GM18508 (cell line): Measurements from ENCODE around the gene NEK3.
"Not testable (repeated sequence)": the region's sequence is repeated elsewhere in the genome, so short reads cannot be mapped to it uniquely, and the experiment has no call there.

Experiments used
- ATAC-seq: cut with Tn5 transposase; IDR thresholded peaks from one replicate; pipeline ENCODE4 v1.9.1; 2021; ENCODE audit warnings: moderate number of reproducible peaks; ENCODE audit not compliant: insufficient read depth, unreplicated experiment

The NEK3 gene

DNA sequence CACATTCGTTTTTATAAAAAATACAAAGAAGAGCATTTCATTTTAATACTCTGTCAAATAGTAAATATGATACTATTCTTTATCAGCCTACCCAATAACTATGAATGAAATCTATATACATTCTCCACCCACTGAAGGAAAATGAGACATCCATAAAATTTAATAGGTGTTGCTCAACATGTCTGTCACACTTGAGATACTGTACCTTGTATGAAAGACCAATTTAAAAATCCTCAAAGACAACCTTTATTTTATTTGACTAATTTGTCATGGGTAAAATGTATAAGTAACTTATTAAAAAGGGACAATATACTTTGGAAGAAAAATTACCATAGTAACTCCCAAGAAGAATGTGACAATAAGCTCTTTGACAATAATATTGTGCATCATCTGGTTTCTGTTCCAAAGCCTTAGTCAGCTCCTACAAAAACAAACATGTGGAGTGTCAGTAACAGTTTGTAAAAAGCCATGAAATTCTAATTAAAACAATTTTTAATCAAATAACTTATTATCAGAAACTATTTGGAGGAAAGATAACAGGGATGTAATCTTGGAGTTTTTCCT lies 11.5 kb upstream of the NEK3 start:
- not testable (repeated sequence) for ATAC-seq

DNA sequence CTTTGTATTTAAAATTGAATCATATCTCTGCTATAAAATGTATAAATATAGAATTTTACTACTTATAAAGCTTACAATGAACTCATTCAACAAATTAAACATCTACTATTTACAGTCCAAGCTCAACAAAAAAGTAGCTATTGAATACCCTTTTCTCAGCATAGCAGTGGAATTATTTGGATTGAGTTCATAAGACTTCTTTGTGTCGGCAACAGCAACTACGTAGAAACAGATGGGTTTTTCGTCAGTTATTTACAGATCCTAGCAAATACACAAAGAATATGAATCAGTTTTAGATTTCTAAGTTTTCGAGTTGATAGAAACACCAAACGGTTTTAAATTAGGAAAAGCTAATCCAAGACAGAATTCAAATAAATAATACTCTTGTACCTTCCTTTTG lies 10.4 kb upstream of the NEK3 start:
- no peak for ATAC-seq

DNA sequence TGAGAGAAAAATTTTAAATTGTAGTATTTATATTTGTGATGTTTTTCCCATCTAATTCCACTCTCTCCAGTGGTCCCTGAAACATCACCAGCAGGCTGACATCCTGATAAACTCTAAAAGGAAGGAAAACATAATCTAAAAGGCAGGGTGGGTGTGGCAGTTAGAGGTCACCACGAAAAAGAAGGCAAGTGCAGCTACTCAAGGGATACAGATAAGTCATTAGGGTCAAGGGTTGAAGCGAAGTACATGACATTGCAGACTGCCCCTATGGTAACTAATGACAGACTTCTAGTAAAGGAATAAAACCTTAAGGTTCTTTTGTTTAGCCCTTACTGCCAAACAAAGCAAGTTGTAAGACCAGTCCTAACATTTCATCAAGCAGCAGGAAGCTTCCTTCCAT lies 6.0 kb upstream of the NEK3 start:
- ATAC-seq = no peak

DNA sequence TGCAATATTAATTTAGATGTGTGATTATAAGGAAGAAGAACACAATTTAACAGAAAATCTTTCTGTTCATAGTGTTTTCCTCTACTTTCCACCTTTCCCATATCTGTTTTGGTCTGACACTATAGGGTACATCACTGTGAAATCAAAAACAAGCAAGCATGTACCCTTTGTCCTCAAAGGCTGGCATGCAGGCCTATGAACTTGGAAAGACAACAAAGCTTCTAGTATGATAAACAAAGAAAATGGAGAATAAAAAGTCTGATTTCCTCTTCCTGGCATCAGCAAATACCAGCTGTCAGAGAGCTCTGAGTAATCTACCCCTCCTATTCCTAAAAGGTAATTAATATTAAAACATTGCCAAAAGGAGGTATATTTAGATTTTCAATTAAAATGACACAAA lies 5.6 kb upstream of the NEK3 start:
- no peak for ATAC-seq

DNA sequence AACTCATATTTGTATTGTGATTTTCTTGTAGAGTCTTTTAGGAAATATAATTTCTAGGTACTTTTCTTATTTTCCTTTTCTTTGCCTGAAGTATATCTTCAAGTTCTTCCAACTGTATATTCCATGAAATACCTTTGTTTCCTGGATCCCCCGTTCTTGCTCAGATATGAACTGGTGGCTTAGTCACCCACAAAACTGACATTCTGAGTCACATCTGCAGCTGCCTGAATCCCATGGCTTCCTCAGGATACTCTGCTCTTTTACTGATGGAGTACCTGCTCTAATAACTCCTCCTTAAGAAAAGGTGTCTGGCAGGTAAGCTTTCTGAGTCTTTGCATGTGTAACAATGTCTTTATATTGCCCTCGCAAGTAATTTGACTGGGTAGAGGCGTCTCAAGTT lies 4.5 kb upstream of the NEK3 start:
- ATAC-seq = not testable (repeated sequence)

DNA sequence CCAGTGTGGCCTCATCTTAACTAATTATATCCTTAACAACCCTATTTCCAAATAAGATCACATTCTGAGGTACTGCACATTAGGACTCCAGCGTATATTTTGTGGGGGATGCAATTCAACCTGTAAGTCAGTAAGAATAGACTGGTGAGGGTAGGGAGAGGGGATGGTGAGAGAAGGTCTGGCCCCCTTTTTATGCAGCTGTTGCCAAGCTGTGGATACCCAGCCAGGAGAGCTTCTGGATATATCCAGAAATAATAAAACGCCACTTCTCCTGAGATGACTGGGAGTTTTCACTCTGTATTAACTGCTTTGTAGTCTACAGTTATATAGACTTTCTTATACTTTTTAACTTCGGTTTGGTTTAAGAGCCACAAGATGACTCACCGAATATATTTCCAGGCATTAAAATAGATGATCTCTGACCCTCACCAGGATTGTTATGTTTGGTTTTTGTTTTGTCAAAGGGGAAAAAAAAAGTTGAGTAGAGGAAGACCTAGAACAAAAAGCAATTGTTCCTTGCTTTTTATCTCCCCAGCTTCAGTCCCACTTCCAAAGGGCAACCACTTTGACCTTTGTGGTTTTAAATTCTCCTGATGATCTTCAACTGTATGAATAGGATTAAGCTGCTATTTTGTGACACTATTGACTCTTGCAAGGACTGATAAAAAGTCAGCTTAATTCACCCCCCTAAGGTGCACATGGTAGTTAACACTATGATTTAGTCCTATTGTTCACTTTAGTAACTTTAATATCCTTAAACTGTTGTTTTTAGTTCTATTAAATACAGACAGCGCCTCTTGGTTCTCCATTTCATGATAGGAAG lies 3.1 kb upstream of the NEK3 start:
- no peak for ATAC-seq

DNA sequence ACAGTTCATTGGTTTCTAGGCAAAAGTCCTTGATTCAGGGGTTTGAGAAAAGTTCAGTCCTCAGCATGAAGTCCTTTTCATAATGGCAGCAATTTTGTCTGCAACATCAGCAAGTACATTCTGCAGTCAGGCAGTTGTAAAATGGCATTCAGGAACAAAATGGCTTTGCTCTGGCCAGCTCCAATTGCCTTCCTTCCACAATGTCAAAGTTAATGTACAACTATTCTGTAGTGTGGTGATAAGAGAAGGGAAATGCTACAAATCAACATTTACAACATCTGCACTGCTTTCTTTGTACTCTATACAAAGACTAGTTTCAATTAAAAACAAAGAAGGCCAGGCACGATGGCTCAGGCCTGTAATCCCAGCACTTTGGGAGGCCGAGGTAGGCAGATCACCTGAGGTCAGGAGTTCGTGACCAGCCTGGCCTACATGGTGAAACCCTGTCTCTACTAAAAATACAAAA lies 1.8 kb upstream of the NEK3 start:
- no peak for ATAC-seq

DNA sequence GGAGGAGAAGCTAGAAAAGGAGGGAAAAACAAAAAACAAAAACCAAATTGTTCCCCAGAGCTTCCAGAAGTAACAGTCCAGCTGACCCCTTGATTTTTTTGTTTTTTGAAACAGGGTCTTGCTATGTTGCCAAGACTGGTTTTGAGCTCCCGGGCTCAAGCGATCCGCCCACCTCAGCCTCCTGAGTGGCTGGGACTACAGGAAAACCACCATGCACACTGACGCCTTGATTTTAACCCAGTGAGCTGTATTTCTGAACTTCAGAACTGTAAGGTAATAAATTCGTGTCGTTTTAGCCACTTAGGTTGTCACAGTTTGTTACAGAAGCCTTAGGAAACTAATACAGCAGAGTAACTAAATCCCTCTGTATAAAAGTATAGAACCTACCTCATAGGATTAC lies 1.1 kb upstream of the NEK3 start:
- no peak for ATAC-seq

DNA sequence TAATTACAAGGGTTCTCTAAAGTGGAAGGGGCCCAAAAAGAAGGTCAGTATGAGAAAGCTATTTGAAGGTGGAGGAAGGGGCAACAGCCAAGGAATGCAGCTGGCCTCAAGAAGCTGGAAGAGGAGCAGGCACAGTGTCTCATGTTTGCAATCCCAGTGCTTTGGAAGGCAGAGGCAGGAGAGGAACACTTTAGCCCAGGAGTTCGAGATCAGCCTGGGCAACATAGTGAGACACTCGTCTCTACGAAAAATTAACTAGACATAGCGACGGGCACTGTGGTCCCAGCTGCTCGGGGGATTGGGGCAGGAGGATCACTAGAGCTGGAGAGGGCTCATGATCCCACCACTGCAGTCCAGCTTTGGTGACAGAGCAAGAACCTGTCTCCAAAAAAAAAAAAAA lies 656 bp upstream of the NEK3 start:
- no peak for ATAC-seq

DNA sequence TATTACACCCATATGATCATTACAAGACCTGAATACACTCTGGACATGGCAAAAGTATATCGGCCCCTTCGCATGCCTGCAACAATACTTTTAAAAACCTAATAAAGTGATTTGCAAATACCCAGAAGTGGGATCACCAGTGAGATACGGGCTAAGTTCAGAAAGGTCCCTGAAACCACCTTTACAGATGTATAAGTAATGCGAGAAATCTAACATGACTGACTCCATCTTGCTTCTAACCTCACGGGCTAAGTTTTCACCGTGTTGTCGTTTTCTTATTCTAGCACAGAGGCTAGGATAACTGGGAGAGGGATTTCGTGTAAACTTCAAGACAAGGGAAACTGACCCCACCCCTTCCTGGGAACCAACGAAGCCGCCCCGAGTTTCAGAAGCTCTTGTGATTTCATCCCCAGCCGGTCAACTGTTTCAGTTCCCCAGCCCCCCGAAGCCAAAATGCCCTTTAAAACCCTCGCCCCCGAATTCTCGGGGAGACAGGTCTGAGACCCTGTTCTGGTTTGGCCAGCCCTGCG lies 703 bp downstream of the NEK3 start:
- ATAC-seq = no peak

DNA sequence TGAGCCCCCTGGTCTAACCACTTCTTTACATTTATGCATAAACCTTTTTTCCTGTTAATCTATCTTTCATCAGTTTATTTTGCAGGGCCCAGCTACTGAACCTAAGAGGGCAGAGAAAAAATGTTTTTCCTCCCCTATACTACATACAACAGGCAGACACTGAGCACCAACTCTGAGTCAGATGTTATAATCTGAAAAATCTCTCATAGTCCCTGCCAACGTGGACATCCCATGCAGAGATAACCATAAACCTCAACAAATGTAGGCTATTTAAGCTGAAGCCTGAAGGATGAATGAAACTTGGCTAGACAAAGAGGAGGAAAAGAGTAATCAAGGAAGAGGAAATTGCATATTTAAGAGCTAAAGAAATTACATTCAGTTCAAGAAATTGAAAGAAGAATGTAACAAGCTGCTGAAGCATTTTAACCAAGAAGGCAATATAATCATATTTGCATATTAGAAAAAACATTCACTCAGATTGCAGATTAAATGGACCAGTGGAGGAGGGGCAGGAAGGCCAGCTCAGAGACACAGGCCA lies 2.6 kb downstream of the NEK3 start:
- no peak for ATAC-seq

DNA sequence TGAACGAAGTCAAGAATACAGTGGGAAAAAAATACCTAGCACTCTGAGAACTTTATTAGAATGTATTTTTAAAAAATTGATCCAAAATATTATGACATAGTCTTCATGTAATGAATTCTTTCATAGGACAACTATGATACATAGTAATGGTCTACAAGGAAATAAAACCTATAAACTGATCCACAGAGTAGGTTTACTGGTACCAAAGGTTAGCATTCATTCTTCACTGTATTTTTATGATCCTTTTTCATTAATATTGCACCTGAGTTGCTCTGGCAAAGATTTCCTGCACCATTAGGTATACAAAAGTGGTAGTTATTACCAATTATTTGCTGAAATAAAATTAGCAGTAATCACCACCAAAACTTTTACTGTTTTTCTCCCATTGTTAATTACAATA lies 4.2 kb downstream of the NEK3 start:
- no peak for ATAC-seq

DNA sequence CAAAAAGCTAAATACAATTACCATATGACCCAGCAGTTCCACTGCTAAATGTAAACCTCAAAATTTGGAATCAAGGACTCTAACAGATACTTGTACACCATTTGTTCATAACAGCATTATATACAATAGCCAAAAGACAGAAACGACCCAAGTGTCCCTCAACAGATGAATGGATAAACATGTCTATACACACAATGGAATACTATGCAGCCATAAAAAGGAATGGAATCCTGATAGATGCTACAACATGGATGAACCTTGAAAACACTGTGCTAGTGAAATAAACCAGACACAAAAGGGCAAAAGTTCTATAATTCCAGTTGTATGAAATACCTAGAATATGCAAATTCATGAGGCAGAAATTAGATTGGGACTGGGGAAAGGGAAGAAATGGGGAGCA lies 12.2 kb downstream of the NEK3 start:
- no peak for ATAC-seq

DNA sequence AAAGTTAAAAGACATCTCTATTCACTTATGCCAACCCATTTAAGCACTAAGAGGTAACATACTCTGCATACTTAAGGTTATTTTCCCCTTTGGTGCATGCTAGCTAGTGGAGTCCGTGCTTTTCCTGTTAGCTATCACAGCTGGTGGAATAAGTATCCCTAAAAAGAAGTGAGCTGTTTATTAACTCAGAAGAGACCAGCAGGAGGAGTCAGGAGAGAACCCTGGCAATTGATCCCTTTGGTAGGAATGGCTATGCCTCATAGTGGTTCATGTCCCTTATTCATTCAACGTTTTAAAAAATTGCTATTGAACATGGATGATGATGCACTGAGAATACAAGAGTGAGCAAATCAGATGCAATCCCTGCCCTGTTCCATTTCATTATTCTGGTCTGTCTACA lies 18.1 kb downstream of the NEK3 start:
- ATAC-seq = no peak

DNA sequence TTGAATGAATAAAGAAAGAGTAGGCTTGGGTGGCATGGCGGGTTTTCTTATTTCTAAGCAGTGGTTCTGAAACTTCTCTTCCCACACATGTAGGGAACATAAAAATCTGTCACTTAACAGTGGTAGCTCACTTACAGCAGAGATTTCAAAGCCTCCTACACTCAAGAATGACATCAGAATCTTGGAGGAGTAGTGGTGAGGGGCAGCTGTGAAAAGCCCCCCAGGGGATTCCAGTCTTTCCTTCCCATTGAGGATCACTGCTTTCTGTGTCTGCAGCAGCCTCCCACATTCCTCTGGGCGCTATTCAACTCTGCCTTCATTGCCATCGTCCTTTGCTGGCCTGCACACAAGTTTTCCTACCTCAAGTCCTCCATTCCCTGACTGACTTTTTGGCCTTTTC lies 21.9 kb downstream of the NEK3 start:
- ATAC-seq = no peak

DNA sequence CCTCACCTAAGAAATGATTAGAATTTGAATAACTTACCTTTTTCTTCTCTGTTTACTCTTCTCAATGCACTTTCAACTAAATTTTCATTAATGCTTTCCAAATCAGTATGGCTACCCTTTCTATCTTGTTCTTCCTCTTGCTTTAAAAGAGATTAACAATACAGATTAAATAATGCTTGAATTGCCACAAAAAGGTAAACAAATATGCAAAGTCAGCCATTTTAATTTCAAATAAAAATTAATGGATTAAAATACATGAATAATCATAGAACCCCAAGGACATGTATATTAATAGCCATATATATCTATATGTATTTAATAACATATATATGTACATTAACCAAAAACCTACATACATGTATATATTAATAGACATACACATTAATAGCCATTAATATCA lies 22.6 kb downstream of the NEK3 start:
- ATAC-seq = no peak

DNA sequence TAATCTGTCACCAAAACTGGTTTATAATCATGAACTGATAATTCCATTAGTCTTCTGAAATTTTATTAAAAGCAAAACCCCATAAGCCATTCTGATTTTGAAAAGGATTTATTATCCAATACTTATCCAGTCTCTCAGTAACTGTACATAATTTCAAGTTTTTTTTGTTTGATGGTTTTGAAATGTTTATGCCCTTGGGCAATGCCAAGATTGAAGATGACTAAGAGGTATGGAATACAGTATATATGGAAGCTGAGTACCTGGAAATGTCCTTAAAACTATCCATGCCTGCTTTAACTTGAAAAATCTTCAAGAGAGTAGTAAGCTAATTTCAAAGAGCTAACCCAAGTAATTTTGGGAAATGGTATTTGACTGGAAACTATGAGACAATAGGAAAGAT lies 28.8 kb downstream of the NEK3 start:
- ATAC-seq = no peak

DNA sequence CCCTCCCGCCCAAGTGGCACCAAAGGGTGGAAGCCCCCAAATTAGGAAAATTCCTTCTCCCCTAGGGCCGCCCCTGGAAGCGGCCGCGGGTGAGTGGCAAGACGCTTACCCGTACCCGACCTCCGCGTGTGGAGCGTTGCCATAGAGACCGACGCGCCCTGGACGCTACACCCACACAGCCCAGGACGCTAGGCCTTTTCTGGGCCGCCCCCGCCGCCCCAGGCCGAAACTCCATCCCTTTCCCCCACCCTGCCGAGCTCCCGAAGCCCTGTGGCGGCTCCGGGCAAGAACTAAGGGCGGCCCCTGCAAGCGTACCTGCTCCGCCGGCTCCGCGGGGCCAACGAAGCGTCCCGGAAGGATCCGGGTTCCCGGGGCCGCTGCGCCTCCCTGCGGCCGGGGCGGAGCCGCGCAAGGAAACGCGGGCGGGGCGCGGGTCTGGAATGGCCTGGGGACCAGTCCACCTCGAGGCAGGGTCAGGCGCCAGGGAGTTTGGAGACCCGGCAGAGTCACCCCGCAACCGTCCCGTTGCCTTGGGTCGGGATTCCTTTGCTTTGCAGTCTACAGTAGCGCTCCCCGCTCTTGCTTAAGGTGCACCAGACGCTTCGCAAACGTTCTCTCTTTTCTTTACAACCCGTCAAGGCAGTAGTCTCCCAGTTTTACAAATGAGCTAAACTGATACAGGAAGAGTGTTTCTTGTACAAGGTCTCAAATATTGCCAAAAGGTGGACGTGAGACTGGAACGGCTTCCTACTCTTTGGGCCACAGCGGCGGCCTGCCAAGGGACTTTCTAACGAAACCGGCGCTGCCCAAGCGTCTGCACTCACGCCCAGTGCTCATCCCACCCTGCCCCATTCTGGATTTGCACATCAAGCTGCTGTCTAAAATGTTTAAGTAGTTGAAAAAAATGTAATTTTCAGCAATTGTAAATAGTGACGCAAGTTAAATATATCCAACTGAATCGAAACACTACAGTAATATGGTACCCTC lies 30.4 kb downstream of the NEK3 start, which contains the start of gene NEK5:
NEK5 (minus strand) TSS at position 360 of the 987 bp plus-strand sequence. CDS start 1,591 bp downstream, outside the sequence.
- no peak for ATAC-seq

DNA sequence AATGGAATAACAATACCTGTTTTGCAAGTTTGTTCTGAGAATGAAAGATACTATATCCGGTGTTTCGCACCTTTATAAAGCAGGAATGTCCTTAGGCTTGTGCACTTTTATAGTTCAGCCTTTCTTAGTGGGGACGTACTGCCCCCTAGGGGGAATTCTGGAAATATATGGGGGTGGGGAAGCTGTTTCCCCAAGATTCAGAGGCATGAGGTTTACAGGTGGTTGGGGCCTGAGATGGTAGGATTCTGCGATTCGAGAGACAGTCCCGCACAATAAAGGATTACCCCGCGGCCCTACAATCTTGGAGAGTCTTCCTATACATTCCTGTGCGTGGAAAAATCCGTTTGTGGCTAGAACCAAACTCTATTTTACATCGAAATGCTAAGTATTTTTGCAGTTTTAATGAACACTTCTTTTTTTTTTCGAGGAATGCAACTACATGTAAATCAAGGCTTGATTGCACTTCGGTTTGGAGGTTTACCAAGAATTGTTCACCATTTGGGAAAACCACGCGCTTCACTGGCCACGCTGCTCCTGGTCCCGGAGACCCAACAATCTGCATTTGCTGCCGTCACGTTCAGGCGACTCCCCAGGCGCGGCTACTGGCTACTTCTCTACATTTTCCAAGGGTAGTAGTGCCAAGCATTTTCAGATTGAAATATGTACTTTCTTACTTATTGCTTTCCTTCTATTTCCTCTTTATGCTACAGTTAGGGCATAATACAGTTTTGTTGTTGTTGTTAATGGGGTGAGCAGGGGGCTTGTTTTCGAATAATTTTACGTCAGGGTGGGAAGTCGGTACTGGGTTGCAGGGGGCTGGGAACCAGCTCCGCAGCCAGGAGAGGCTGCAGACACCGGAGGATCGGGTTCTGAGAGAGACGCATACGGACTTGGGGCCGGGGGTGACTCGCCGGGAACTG lies 31.4 kb downstream of the NEK3 start:
- ATAC-seq = no peak
